GM21447 (cell line): ENCODE data around the gene CACNA1C.
A peak's percentile ranks its signal among the peaks of the same experiment; 100 is the strongest.
"Not testable (repeated sequence)": the region's sequence is repeated elsewhere in the genome, so short reads cannot be mapped to it uniquely, and the experiment has no call there.

Experiments
- ATAC-seq: cut with Tn5 transposase; IDR thresholded peaks from one replicate; pipeline ENCODE4 v1.9.1; 2021; ENCODE audit not compliant: unreplicated experiment

The CACNA1C gene

GRCh38 chr12:2248901-2249381, 196.2 kb downstream of the CACNA1C start:
- ATAC-seq, result peak; percentile 86

GRCh38 chr12:2250797-2251196, 198.0 kb downstream of the CACNA1C start:
- ATAC-seq, result no peak

DNA sequence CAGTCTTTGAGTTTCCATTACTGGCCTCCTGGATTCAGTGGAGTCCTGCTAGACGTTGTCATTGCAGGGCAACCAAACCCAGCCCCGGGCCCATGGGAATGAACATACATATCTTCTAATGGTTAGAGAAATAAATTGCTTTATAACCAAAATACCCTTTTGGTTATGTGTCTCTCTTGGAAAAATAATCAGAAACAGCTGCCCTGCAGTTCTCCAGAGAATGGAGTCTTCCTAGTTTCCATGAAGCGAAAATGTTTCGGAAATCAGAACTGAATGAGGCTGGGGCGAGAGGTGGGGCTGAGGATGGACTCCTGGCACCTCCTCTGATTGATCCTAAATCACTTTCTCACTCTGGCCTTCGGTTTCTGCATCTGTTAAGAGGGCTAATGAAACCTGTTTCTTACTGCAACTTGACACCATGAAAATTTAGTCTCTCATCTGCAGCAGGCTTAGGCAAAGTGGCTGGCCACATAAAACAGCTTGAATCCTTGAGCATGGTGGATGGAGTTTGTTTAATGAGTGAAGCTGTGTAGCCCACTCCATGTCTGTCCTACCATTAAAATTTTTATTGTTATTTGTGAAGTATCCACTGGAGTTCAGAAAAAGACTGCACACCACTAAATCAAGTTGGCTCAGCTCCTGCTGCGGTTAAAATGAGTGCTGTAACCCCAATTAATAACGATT, 198.9 kb downstream of the CACNA1C start:
- ATAC-seq, result no peak

DNA sequence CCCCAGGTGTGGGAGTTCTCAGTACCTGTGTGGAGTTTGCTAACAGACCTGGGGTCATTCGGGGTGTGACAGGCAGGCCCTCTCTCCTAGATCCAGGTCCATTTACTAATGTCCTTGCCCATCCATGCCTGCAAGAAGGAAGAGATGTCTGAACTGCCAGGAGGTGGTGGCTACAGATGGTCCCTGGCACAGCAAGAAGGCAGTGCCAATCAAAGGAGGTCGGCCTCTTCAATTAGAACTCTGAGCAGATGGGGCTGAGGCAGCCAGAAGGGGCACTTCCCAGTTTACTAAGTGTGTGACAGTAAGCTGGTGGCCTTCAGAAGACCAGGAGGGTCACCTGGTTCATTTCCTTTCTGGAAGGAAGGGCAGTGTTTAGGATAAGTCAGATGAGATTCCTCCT, 202.5 kb downstream of the CACNA1C start:
- ATAC-seq, result no peak

- ATAC-seq, result not testable (repeated sequence)
These were observed 202.9 kb downstream of the CACNA1C start for GRCh38 chr12:2255731-2256130.

DNA sequence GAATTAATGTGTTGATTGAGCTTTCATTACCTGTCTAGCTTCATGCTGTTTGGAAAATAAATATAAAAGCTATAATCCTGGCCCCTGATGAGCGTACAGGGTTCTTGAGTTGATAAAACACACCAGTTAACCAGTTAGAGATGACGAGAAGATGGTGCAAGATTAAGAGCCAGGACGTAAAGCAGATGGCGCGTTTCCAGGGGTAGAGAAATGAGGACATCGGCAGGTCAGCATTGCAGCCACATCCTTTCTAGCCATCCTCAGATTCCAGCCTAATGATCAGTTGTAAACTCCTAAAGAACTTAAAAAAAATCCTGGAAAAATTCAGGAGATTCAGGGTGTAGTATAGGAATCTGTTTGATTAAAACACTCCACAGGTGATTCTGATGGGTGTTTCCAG, 203.7 kb downstream of the CACNA1C start:
- ATAC-seq, result no peak

- ATAC-seq, result no peak
These were observed 204.1 kb downstream of the CACNA1C start for GRCh38 chr12:2256915-2257314.

DNA sequence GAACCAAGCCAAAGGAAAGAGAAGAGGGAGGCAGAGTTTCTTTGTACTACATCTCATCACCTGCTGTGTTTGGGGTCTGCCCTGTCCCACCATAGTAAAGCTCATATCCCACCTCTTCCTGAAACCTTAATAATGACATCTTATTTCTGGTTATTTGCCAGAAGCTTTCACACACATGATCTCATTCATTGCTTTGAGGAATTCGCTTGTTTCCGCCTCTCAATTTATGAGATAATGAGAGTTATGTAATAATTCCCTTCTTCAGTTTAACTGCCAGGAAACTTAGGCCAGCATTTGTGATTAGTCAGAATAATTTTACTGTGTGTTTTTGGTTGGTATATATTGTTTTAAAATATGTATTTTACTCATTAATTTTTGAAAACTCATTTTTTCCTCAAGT, 205.2 kb downstream of the CACNA1C start:
- ATAC-seq, result no peak

DNA sequence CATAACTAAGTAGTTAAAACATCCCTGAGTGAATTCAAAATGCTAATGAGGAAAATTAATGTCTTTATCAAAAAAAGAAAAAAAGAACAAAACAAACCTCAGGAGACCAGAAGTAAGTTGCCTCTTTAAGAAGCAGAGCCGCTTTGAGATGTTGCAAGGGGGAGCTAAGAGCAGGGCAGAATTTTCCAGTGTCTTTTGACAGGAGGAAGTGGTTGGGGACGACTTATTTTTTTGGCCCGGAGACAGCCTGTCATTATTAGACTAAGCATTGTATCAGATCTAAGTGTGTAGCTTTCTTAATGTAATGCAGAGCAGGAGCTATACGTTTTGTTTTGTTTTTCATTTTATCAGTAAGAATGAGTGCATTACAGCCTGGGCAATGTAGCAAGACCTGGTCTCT, 206.6 kb downstream of the CACNA1C start:
- no peak for ATAC-seq

DNA sequence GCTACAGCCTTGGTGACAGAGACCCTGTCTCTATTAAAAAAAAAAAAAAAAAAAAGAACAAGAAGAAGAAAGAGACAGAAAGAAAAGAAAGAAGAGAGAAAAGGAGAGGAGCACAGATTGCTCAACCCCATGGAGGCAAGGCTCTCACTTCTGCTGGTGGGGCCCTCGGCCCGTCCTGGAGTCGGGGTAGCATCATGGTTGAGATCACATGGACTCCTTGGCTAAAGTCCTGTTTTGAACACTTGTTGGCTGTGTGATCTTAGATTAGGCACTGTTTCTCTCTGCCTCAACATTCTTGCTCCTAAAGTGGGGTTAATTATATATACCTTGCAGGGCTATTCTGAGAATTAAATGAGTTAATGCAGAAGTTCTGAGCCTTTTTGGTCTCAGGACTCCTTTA, 207.7 kb downstream of the CACNA1C start:
- no peak for ATAC-seq

DNA sequence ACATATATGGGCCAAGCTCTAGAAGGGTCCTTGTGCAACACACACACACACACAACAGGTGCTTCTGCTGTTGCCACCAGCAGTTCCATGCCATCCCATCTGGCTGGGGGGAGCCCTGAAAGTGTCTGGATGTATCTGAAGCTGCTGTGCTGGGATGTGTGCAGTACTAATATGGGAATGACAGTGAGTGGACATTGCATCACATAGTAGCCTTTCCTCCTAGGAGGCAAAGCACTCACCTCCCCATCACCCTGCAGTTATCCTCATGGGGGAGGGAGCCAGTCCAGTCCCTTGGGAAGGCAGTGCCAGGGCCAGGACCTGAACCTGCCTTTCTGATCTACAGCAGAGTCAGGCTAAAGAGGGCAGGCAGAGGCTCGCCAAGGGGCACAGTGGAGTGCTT, 208.9 kb downstream of the CACNA1C start:
- no peak for ATAC-seq

DNA sequence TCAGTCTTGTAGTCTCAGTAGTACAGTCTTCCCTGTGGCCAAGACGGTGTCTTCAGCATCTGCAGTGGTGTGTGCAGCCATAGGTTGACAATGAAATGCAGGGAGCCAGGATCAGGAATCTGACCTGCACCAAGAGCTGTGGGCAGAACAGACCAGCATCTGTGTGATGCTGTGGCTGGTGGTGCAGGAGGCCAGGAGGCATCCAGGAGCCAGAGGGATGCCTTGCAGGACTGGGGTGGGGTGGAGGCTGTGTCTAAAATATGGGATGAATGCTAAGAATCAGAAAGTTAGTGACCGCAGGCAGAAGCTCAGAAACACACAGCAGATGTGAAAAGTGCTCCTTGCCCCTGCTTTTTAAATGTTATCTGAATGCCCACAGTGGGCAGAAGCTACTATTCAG, 209.7 kb downstream of the CACNA1C start:
- no peak for ATAC-seq

GRCh38 chr12:2263901-2264300, 211.1 kb downstream of the CACNA1C start:
- no peak for ATAC-seq

GRCh38 chr12:2264651-2265232, 212.0 kb downstream of the CACNA1C start:
- ATAC-seq, result no peak

GRCh38 chr12:2265461-2266167, 212.8 kb downstream of the CACNA1C start:
- ATAC-seq, result no peak

DNA sequence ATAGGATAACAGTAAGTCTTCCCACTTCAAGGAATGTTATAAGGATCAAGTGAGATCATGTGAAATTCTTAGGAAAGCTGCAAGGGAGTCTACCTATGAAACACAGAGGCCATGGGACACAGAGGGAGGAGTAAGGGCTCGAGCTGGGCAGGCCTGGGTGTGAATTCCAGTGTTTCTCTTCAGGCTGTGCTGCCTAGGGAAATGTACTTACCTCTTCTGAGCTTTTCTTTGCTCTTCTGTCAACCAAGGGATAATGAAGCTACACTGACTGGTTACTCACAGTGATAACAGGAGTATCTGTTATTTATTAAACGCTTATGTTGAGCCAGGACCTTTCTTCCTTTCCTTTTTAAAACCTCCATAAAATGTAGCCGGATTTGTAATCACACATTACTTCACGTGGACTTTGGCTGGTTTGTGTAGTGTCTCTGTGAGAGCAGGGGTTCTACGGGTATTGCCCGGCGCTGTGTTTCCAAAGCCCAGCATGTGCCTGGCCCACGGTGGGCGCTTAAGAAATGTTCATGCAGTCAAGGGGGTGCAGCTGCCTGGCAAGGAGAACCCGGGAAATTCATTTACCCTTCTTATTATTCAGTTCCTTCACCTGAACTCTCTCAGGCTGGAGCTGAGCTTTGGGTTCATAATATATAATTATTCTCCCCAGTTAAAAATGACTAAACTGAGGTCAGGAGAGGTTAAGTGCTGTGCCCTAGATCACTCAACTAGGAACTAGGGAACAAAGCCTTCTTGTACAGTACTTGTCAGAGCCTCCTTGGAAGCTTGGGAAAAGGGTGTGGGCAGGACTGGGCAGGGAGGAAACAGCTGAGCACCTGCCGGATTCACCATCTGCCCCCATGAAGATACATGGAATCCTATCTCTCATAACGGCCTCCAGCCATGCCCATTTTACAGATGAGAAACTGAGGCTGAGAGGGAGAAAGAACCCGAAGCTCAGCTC, 214.2 kb downstream of the CACNA1C start:
- no peak for ATAC-seq

- no peak for ATAC-seq
These were observed 215.1 kb downstream of the CACNA1C start for GRCh38 chr12:2267703-2268470.

- ATAC-seq, result no peak
These were observed 215.9 kb downstream of the CACNA1C start for GRCh38 chr12:2268471-2269286.

GRCh38 chr12:2270846-2271245, 218.1 kb downstream of the CACNA1C start:
- no peak for ATAC-seq
